ENCODE measurements around the gene CAPNS2.

The CAPNS2 gene

GRCh38 chr16:55566432-55567175 is at the start of gene CAPNS2:
Gene CAPNS2 (plus strand): TSS chr16:55566684. CDS start chr16:55566757, 73 bp downstream.
- no peak for DNase-seq
- no peak within 1 kb of the TSS for H3K4me3 Mint-ChIP-seq
- no peak within 1 kb of the TSS for H3K27ac Mint-ChIP-seq
- no peaks in the 10 kb centered on the region for H3K4me1 Mint-ChIP-seq (ENCODE audit: low read depth)
- H3K9me3 Mint-ChIP-seq: no peaks in the 10 kb centered on the region
- H3K27me3 Mint-ChIP-seq: peaks cover 11% of the 10 kb centered on the region
- no peaks in the 10 kb centered on the region for H3K36me3 Mint-ChIP-seq (ENCODE audit: low read depth)

- H3K9me3 Mint-ChIP-seq: peaks cover 9% of the 10 kb centered on the region
- H3K4me1 Mint-ChIP-seq (ENCODE audit: low read depth): no peaks in the 10 kb centered on the region
Observed at GRCh38 chr16:55521792-55522191, 44.7 kb upstream of the CAPNS2 start.

GRCh38 chr16:55526441-55526840 is 40.0 kb upstream of the CAPNS2 start:
- no peak overlapping the region for H3K27ac Mint-ChIP-seq
- peaks cover 9% of the 10 kb centered on the region for H3K9me3 Mint-ChIP-seq
- DNase-seq: no peak
- no peak overlapping the region for H3K4me3 Mint-ChIP-seq
- H3K4me1 Mint-ChIP-seq (ENCODE audit: low read depth): no peaks in the 10 kb centered on the region
- H3K27me3 Mint-ChIP-seq: peaks cover 11% of the 10 kb centered on the region
- no peaks in the 10 kb centered on the region for H3K36me3 Mint-ChIP-seq (ENCODE audit: low read depth)

More at GRCh38 chr16:55521792-55522191, 44.7 kb upstream of the CAPNS2 start:
- Mint-ChIP-seq H3K27me3 (no peaks in the 10 kb centered on the region), H3K27ac (no peak overlapping the region), H3K4me3 (no peak overlapping the region), H3K36me3 (ENCODE audit: low read depth) (no peaks in the 10 kb centered on the region)
- no peak for DNase-seq

- no peak overlapping the region for H3K27ac Mint-ChIP-seq
- peaks cover 11% of the 10 kb centered on the region for H3K27me3 Mint-ChIP-seq
- DNase-seq: no peak
- H3K9me3 Mint-ChIP-seq: no peaks in the 10 kb centered on the region
- H3K4me1 Mint-ChIP-seq (ENCODE audit: low read depth): no peaks in the 10 kb centered on the region
- H3K4me3 Mint-ChIP-seq: no peak overlapping the region
- H3K36me3 Mint-ChIP-seq (ENCODE audit: low read depth): no peaks in the 10 kb centered on the region
Observed at GRCh38 chr16:55527885-55528284, 38.6 kb upstream of the CAPNS2 start.

GRCh38 chr16:55529018-55529417 is 37.5 kb upstream of the CAPNS2 start:
- Mint-ChIP-seq H3K27me3 (peaks cover 11% of the 10 kb centered on the region), H3K27ac (no peak overlapping the region), H3K36me3 (ENCODE audit: low read depth) (no peaks in the 10 kb centered on the region), H3K9me3 (no peaks in the 10 kb centered on the region), H3K4me1 (ENCODE audit: low read depth) (no peaks in the 10 kb centered on the region), H3K4me3 (no peak overlapping the region)
- DNase-seq: no peak

- no peaks in the 10 kb centered on the region for H3K9me3 Mint-ChIP-seq
- H3K4me3 Mint-ChIP-seq: no peak overlapping the region
- H3K27ac Mint-ChIP-seq: no peak overlapping the region
- no peaks in the 10 kb centered on the region for H3K4me1 Mint-ChIP-seq (ENCODE audit: low read depth)
- no peaks in the 10 kb centered on the region for H3K36me3 Mint-ChIP-seq (ENCODE audit: low read depth)
- peaks cover 15% of the 10 kb centered on the region for H3K27me3 Mint-ChIP-seq
- no peak for DNase-seq
Observed at GRCh38 chr16:55530316-55530856, 36.1 kb upstream of the CAPNS2 start.

GRCh38 chr16:55532227-55532626 is 34.3 kb upstream of the CAPNS2 start:
- DNase-seq: no peak
- Mint-ChIP-seq H3K27ac (no peak overlapping the region), H3K4me1 (ENCODE audit: low read depth) (no peaks in the 10 kb centered on the region), H3K9me3 (no peaks in the 10 kb centered on the region), H3K27me3 (peaks cover 17% of the 10 kb centered on the region), H3K36me3 (ENCODE audit: low read depth) (no peaks in the 10 kb centered on the region), H3K4me3 (no peak overlapping the region)

GRCh38 chr16:55534756-55535155 is 31.7 kb upstream of the CAPNS2 start:
- Mint-ChIP-seq H3K27ac (no peak overlapping the region), H3K4me3 (no peak overlapping the region), H3K4me1 (ENCODE audit: low read depth) (no peaks in the 10 kb centered on the region)

DNA sequence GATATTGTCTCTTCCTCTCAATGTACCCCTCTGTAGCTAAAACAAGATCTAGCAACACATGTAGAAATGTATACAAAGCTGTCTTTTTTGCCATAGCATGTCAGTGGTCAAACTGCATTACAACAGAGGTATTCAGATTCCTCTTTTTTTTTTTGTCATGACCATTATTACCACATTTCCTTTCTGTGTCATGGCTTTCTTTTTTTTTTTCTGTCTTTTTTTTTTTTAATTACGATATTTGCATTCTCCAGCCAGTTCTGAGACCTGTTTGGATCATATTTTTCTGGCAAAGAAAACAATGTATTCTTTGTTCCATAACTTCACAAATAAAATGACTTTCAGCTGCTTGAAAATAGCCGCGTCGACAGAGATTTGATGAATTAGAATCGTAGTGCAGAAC is 27.4 kb upstream of the CAPNS2 start:
- Mint-ChIP-seq H3K27ac (no peak overlapping the region), H3K36me3 (ENCODE audit: low read depth) (no peaks in the 10 kb centered on the region), H3K4me1 (ENCODE audit: low read depth) (no peaks in the 10 kb centered on the region), H3K4me3 (no peak overlapping the region), H3K9me3 (no peaks in the 10 kb centered on the region), H3K27me3 (peaks cover 6% of the 10 kb centered on the region)
- no peak for DNase-seq

More at GRCh38 chr16:55534756-55535155, 31.7 kb upstream of the CAPNS2 start:
- peaks cover 12% of the 10 kb centered on the region for H3K27me3 Mint-ChIP-seq
- no peak for DNase-seq
- H3K36me3 Mint-ChIP-seq (ENCODE audit: low read depth): no peaks in the 10 kb centered on the region
- no peaks in the 10 kb centered on the region for H3K9me3 Mint-ChIP-seq

- no peaks in the 10 kb centered on the region for H3K9me3 Mint-ChIP-seq
- no peaks in the 10 kb centered on the region for H3K4me1 Mint-ChIP-seq (ENCODE audit: low read depth)
- DNase-seq: no peak
- H3K36me3 Mint-ChIP-seq (ENCODE audit: low read depth): no peaks in the 10 kb centered on the region
- H3K4me3 Mint-ChIP-seq: no peak overlapping the region
- peaks cover 8% of the 10 kb centered on the region for H3K27me3 Mint-ChIP-seq
- no peak overlapping the region for H3K27ac Mint-ChIP-seq
Observed at GRCh38 chr16:55539488-55539887, 27.0 kb upstream of the CAPNS2 start.

- no peaks in the 10 kb centered on the region for H3K4me1 Mint-ChIP-seq (ENCODE audit: low read depth)
Observed at GRCh38 chr16:55540221-55540620, 26.3 kb upstream of the CAPNS2 start.

GRCh38 chr16:55542459-55543082 is 23.9 kb upstream of the CAPNS2 start:
- Mint-ChIP-seq H3K36me3 (ENCODE audit: low read depth) (no peaks in the 10 kb centered on the region), H3K27ac (no peak overlapping the region), H3K9me3 (no peaks in the 10 kb centered on the region), H3K4me1 (ENCODE audit: low read depth) (no peaks in the 10 kb centered on the region), H3K27me3 (peaks cover 2% of the 10 kb centered on the region), H3K4me3 (no peak overlapping the region)
- DNase-seq: no peak

More at GRCh38 chr16:55540221-55540620, 26.3 kb upstream of the CAPNS2 start:
- Mint-ChIP-seq H3K9me3 (no peaks in the 10 kb centered on the region), H3K27me3 (peaks cover 5% of the 10 kb centered on the region), H3K4me3 (no peak overlapping the region), H3K36me3 (ENCODE audit: low read depth) (no peaks in the 10 kb centered on the region), H3K27ac (no peak overlapping the region)
- no peak for DNase-seq

- no peaks in the 10 kb centered on the region for H3K36me3 Mint-ChIP-seq (ENCODE audit: low read depth)
- H3K4me3 Mint-ChIP-seq: no peak overlapping the region
- H3K9me3 Mint-ChIP-seq: no peaks in the 10 kb centered on the region
- no peak overlapping the region for H3K27ac Mint-ChIP-seq
- H3K4me1 Mint-ChIP-seq (ENCODE audit: low read depth): no peaks in the 10 kb centered on the region
- DNase-seq: no peak
- H3K27me3 Mint-ChIP-seq: peaks cover 2% of the 10 kb centered on the region
Observed at GRCh38 chr16:55543472-55543871, 23.0 kb upstream of the CAPNS2 start.

DNA sequence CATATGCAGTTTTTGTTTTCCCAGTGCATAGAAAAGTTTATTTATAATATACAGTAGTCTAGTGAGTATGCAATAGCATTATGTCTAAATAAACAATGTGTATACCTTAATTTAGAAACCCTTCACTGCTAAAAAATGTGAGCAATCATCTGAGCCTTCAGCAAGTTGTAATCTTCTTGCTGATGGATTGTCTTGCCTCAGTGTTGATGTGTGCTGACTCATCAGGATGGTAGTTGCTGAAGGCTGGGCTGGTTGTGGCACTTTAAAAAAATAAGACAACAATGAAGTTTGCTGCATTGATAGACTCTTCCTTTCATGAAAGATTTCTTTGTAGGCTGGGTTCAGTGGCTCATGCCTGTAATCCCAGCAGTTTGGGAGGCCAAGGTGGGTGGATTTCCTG is 13.9 kb upstream of the CAPNS2 start:
- H3K36me3 Mint-ChIP-seq (ENCODE audit: low read depth): no peaks in the 10 kb centered on the region
- no peaks in the 10 kb centered on the region for H3K9me3 Mint-ChIP-seq

GRCh38 chr16:55555436-55555835 is 11.0 kb upstream of the CAPNS2 start:
- DNase-seq: no peak
- H3K4me1 Mint-ChIP-seq (ENCODE audit: low read depth): no peaks in the 10 kb centered on the region
- H3K36me3 Mint-ChIP-seq (ENCODE audit: low read depth): no peaks in the 10 kb centered on the region
- peaks cover 3% of the 10 kb centered on the region for H3K27me3 Mint-ChIP-seq
- no peak overlapping the region for H3K4me3 Mint-ChIP-seq
- H3K27ac Mint-ChIP-seq: no peak overlapping the region
- no peaks in the 10 kb centered on the region for H3K9me3 Mint-ChIP-seq

More for the DNA sequence above, 13.9 kb upstream of the CAPNS2 start:
- no peak for DNase-seq
- no peaks in the 10 kb centered on the region for H3K4me1 Mint-ChIP-seq (ENCODE audit: low read depth)
- H3K27me3 Mint-ChIP-seq: peaks cover 3% of the 10 kb centered on the region
- H3K4me3 Mint-ChIP-seq: no peak overlapping the region
- no peak overlapping the region for H3K27ac Mint-ChIP-seq
